HG02610 (cell line): ENCODE measurements around the gene TSEN34.
"Not testable (repeated sequence)": the region's sequence is repeated elsewhere in the genome, so short reads cannot be mapped to it uniquely, and the experiment has no call there.

Source experiments
- ATAC-seq: cut with Tn5 transposase; IDR thresholded peaks from one replicate; pipeline ENCODE4 v1.9.1; 2021; ENCODE audit warnings: mild to moderate bottlenecking, moderate library complexity; ENCODE audit not compliant: unreplicated experiment

Gene TSEN34

GRCh38 chr19:54183431-54183830 is 7.7 kb upstream of the TSEN34 start:
- no peak for ATAC-seq

- ATAC-seq = no peak
Observed at GRCh38 chr19:54186351-54186750, 4.8 kb upstream of the TSEN34 start.

DNA sequence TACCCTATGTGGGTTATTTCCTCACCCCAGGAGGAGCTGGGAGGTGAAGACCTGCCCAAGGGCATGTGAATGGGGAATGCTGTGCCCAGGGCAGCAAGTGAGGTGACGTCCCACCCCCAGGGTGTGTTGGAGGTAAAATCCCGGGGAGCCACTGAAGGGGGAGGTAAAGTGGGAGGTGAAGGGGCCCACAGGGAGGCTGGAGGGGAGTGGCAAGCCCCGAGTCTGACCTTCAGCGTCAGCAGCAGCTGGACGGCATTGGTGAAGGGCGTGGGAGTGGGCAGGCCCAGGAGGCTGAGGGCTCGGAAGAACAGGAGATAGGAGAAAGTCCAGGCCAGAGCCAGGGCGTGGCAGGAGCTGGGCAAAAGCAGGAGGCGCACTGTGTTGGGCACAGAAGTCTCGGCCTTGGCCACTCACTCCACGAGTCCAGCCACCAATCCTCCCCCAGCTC is 4.2 kb upstream of the TSEN34 start:
- ATAC-seq = no peak

GRCh38 chr19:54188215-54188871 is 2.8 kb upstream of the TSEN34 start:
- no peak for ATAC-seq

GRCh38 chr19:54189145-54189734 is 1.9 kb upstream of the TSEN34 start, which contains the start of gene MBOAT7:
MBOAT7 (minus strand) TSS chr19:54189580; CDS start chr19:54188508, 1,072 bp downstream.
- ATAC-seq = peak; percentile 8

DNA sequence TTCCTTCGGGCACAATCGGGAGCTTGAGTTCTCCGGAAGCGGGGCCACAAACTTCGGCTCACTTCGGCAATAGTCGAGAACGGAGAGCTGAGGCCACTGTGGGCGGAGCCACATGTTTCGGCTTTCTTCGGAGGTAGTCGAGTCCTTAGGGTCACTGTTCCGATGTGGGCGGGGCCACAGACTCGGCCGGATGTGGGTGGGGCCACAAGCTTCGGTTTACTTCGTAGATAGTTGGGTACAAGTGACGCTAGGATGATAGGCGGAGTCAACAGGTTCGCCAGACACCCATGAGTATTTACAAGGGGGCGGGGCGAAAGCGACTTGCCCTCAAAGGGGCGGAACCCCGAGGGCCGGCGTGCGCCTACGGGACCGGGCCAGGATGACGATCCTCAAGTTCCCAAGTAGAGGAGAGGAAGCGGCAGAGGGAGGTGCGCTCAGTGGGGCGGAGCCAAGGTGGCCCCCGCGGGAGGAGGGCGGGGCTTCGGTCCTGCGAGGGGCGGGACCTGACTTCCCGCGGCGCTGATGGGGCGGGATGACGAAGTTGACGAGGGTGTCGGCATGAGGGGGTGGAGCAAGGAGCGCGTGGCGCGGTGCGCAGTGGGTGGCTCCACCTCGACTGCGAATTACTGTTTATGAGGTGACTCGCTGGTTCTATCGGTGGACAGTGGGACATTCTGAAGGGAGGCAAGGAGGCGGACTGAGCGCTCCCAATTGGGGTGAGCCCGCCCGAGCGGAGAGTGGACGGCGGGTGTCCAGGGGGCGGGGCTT is 1.2 kb upstream of the TSEN34 start:
- ATAC-seq = peak; percentile 48

DNA sequence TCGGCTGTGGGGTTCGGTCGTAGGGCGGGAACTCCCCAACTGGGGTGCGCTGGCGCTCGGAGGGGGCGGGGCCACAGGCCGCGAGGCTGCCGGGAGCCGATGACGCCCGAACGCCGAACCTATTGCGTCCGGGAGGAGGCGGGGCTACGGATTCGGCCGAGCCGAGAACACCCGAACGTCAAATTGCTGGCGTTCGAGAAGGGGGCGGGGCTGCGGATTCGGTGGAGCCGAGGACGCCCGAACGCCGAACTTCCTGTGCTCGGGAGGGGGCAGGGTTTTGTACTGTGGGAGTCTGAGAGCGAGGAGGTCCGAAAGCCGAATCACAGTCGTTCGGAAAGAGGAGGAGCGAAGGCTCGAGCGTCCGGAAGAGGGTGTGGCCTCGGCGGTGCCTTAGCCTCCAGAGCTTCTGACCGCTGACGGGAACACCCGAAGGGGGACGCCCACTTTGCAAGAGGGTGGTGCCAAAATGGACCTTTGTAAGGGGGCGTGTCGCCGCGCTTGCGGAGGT is 551 bp upstream of the TSEN34 start:
- ATAC-seq = peak; percentile 49

DNA sequence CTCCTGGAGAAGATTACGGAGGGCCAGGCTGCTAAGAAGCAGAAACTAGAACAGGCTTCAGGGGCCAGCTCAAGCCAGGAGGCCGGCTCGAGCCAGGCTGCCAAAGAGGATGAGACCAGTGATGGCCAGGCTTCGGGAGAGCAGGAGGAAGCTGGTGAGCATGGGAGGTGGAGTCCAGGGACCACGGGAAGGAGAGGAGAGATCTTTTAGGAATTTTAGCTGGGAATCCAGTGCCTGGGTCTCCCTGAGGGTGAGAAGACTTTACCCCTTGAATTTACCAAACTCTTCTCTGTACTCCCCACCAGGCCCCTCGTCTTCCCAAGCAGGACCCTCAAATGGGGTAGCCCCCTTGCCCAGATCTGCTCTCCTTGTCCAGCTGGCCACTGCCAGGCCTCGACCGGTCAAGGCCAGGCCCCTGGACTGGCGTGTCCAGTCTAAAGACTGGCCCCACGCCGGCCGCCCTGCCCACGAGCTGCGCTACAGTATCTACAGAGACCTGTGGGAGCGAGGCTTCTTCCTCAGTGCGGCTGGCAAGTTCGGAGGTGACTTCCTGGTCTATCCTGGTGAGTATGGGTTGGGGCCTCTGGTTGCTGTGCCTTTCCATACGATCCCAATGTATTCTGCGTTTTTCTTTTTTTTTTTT is 824 bp downstream of the TSEN34 start:
- no peak for ATAC-seq

GRCh38 chr19:54193011-54193410 is 1.9 kb downstream of the TSEN34 start:
- no peak for ATAC-seq

DNA sequence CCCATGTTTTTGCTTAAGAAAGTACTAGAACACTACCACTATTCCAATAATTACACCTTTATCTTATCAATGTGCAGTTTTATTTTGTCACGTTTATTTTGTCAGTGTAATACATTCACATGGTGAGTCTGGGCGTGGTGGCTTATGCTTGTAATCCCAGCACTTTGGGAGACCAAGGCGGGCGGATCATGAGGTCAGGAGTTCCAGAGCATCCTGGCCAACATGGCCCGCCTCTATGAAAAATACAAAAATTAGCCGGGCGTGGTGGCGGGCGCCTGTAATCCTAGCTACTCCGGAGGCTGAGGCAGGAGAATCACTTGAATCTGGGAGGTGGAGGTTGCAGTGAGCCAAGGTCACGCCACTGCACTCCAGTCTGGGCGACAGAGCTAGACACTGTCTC is 3.4 kb downstream of the TSEN34 start:
- ATAC-seq = not testable (repeated sequence)

DNA sequence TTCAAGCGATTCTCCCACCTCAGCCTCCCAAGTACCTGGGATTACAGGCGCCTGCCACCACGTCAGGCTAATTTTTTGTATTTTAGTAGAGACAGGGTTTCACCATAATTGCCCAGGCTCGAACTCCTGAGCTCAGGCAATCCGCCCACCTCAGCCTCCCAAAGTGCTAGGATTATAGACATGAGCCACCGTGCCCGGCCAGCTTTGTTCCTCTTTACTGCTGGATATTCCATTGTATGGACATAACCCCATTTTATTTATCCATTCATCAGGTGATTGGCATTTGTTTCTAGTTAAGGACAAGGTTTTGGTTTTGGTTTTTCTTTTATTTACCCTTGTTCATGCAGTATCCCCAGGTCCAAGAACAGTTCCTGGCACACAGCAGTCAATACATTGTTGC is 5.4 kb downstream of the TSEN34 start:
- no peak for ATAC-seq

DNA sequence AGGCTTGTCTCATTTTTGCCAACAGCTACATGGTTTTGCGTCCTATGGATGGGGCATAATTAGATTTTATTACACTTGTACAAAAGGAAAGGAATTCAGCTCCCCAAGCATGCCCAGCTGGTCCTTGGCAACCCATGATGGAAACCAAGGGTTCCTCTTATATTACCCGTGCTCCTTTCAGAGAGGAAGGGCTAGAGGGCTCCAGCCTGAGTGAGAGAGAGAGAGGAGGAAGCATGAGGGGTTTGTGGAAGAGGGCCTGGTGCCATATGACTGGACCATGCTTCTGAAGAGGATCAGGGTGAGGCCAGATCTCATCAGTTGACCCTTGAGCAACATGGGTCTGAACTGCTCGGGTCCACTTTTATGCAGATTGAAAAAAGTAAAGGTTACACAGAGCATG is 6.0 kb downstream of the TSEN34 start:
- no peak for ATAC-seq

DNA sequence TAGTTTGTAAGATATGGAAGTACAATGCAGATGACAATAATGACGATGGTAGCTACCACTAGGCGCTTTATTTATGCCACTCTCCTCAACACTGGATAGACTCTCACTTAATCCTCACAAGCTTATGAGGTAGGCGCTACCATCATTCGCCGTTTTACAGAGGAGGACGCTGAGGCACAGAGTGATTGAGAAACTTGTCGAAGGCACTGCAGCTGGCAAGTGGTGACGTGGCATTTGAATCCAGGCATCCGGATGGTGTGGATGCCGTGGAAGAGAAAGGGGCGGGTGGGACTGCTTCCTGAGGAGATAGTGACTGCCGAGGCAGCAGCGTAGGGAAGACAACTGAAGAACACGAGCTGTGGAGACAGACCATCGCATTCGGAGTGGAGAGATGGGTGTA is 8.3 kb downstream of the TSEN34 start:
- ATAC-seq = no peak

DNA sequence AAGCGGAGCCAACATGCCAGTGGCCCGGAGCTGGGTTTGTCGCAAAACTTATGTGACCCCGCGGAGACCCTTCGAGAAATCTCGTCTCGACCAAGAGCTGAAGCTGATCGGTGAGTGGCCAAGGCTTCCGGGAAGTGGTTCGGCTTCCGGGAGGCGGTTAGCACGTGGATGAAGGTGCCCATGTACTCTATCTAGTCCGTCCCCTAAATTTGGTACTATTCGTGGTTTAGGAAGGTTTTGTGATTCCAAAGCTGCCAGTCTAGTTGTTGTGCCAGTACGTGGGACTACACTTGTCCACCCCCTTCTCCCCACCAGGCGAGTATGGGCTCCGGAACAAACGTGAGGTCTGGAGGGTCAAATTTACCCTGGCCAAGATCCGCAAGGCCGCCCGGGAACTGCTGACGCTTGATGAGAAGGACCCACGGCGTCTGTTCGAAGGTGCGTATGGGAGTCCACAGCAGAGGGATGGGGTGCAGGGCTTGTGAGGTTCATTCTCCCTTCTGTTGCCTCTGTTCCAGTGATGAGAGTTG is 10.1 kb downstream of the TSEN34 start:
- no peak for ATAC-seq

- no peak for ATAC-seq
Observed at GRCh38 chr19:54201980-54202379, 10.9 kb downstream of the TSEN34 start.

DNA sequence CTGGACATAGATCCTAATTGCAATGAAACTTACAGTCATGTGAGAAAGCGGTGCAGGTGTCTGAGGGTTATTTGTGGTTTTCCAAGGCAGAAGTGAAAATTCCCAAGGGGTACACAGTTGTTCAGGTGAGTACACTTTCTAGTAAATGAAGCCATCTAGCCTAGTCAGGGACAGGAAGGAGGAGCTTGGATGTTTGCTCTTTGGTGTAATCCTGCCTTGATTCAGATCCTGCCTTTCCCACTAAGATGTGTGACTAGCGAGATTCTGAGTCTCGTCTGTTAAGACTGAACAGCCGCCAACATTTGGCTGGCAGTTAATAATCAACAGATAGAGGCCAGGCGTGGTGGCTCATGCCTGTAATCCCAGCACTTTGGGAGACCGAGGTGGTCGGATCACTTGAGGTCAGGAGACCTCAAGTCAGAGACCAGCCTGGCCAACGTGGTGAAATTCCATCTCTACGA is 12.1 kb downstream of the TSEN34 start:
- ATAC-seq = no peak

- no peak for ATAC-seq
Observed at GRCh38 chr19:54204767-54205468, 13.8 kb downstream of the TSEN34 start.

GRCh38 chr19:54206030-54206830 is 15.1 kb downstream of the TSEN34 start:
- no peak for ATAC-seq

DNA sequence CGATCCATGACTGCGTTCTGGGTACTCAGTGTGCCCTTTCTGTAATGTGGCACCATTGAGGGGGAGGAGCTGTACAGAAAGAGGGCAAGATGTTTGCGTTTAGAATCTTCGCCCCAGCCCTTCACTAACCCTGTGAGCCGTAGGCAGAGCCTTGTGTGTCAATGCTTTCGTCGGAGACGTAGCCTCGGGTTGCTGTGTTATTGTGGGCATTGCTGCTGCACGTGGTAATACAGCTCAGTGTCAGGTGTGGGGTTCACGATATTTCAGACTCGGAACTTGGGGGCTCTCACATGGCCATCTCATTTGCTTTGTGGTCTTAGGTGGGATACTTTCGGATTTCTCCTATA is 15.7 kb downstream of the TSEN34 start:
- ATAC-seq = no peak

GRCh38 chr19:54207193-54207592 is 16.1 kb downstream of the TSEN34 start:
- ATAC-seq = not testable (repeated sequence)
